ENCODE data around the gene ST6GALNAC3.

ST6GALNAC3 gene

GRCh38 chr1:76668046-76668445, 593.5 kb downstream of the ST6GALNAC3 start:
- H3K4me1 ChIP-seq: no peaks in the 10 kb centered on the region
- H3K27me3 ChIP-seq: no peaks in the 10 kb centered on the region
- H3K27ac ChIP-seq: no peak overlapping the region
- no peak for DNase-seq
- no peaks in the 10 kb centered on the region for H3K36me3 ChIP-seq
- intact Hi-C loops (cut with DNase I; ENCODE audit: low total_unique reads): no loop called here
- no peak overlapping the region for H3K4me3 ChIP-seq
- no peaks in the 10 kb centered on the region for H3K9me3 ChIP-seq
- no peak for TF ChIP-seq CTCF (IDR thresholded peaks at IDR 0.05)

DNA sequence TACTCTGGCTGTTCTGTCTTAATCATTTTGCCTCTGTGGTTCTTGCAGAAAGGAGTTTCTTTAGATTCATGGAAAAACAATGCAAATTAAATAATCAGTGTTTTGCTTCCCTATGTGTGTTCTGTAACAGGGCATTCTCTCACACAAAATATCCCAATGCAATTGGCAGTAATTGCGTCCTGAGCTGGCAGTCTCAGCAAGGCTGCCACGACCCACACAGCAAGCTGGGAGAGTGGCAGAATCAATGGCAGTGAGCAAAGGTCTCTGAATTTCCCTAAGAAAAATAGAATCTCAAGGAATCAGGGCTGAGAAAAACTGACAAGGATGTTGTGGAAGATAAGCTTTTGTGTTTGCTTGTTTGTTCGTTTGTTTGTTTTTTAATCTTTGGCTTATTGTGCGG, 594.6 kb downstream of the ST6GALNAC3 start:
- no peaks in the 10 kb centered on the region for H3K9me3 ChIP-seq
- DNase-seq: no peak
- no peak for TF ChIP-seq CTCF (IDR thresholded peaks at IDR 0.05)
- H3K27ac ChIP-seq: no peak overlapping the region
- H3K4me3 ChIP-seq: no peak overlapping the region
- no peaks in the 10 kb centered on the region for H3K27me3 ChIP-seq
- no peaks in the 10 kb centered on the region for H3K36me3 ChIP-seq
- H3K4me1 ChIP-seq: no peaks in the 10 kb centered on the region
- intact Hi-C loops (cut with DNase I; ENCODE audit: low total_unique reads): no loop called here

DNA sequence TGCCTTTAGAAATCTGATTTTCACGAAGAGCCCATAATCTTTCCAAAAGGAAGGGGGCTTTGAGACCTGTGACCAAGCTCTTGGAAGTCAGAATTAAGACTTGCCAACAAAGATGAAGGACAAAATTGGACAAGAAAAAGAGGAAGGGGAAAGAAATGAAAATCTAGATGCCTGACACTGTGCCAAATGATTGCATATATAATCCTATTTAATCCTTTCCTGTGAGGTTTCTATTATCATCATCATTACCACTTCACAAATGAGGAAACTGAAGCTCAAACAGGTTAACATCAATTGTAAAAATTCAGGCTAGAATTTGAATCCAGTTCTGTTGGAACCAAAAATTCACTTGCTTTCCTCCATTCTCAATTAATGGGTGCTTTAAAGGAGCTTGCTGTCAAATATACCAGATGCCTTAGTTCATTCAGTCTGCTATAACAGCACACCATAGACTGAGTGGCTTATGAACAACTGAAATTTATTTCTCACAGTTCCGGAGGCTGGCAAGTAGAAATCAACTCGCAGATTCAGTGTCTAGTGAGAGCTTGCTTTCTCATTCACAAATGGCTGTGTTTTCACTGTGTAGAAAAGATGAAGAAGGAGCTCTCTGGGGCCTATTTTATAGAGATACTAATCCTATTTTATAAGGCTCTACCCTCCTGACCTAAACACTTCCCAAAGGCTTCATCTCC, 595.2 kb downstream of the ST6GALNAC3 start:
- Histone ChIP-seq H3K4me3 (no peak overlapping the region), H3K36me3 (no peaks in the 10 kb centered on the region), H3K9me3 (no peaks in the 10 kb centered on the region), H3K27me3 (no peaks in the 10 kb centered on the region), H3K4me1 (no peaks in the 10 kb centered on the region), H3K27ac (no peak overlapping the region)
- DNase-seq: no peak
- intact Hi-C loops (cut with DNase I; ENCODE audit: low total_unique reads): no loop called here
- no peak for TF ChIP-seq CTCF (IDR thresholded peaks at IDR 0.05)

DNA sequence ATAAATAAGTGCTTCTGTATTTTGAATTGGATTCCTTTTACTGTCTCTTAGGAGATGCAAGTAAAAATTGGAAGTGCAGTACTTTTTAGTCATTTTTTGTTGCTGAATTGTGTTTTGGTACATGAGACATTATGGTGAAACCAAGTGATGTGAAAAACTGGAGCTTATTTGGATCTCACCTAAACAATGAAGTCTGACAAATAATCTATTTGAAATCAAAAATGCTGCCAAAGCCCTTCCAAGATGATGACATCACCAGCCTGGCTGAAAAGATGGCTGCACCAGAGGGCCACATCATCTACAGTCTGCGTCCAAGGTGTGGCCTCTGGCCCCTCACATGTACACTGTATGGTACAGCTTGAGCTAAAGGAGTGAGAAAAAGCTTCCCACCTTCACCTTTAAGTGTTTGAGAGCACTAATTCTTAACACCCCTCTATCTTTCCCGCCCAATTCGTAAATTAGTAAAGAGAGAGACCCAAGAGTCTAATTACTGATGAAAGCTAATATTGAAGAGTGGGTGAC, 600.2 kb downstream of the ST6GALNAC3 start:
- no peaks in the 10 kb centered on the region for H3K4me1 ChIP-seq
- no peak overlapping the region for H3K4me3 ChIP-seq
- no peaks in the 10 kb centered on the region for H3K9me3 ChIP-seq
- H3K27ac ChIP-seq: no peak overlapping the region
- TF ChIP-seq CTCF (IDR thresholded peaks at IDR 0.05): no peak
- H3K27me3 ChIP-seq: no peaks in the 10 kb centered on the region
- no peak for DNase-seq
- intact Hi-C loops (cut with DNase I; ENCODE audit: low total_unique reads): no loop called here
- no peaks in the 10 kb centered on the region for H3K36me3 ChIP-seq

DNA sequence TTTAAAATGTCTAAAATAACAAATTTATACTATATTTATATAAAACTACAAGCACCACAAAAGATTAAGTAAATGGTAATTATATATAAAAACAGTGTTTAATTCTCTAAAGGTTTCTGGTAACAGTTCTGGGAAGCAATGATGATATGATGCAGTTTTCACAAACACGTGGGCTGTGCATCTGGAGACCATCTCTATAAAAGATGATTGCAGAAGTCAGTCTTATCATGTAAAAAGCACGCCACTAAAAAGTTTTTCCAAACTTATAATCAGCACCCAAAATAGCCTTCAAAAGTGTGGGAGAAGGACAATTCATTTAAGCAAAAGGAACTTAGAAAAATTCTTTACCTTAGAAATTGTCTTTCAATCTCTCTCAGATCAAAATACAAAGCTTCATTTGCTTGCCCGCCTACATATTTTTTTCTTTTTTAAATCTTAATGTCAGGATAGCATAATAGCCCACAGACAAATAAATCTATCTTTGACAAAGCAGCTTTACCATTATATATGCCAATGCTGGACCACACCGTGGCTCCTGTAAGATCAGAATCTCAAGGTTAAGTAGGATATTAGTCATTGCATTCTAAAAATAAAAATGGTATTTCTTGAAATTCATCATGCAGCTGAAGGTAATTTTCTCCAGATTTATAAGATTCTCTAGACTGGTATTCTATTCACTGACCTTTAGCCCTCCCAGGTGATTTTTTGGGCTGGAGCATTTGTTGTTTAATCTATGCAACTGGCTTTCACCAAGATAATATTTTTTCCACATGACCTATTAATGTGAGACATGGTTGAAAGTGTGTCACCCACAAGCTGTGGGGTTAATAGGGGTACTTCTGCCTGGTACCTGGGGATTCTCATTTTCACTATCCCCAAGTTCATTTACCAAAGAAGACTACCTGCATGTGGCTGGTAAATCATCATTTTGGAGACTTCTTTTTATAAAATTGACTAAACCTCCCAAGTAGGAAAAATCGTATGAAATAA, 603.2 kb downstream of the ST6GALNAC3 start:
- H3K4me1 ChIP-seq: no peaks in the 10 kb centered on the region
- no peaks in the 10 kb centered on the region for H3K36me3 ChIP-seq
- no peak for TF ChIP-seq CTCF (IDR thresholded peaks at IDR 0.05)
- intact Hi-C loops (cut with DNase I; ENCODE audit: low total_unique reads): no loop called here
- H3K9me3 ChIP-seq: no peaks in the 10 kb centered on the region
- no peak for DNase-seq
- H3K27ac ChIP-seq: no peak overlapping the region
- H3K4me3 ChIP-seq: no peak overlapping the region
- H3K27me3 ChIP-seq: no peaks in the 10 kb centered on the region

Measured in tibial artery (tissue), 4 donors.